GM21367 (cell line): ENCODE measurements around the gene LACTB.
A peak's percentile ranks its signal among the peaks of the same experiment; 100 is the strongest.

Experiments
- ATAC-seq: cut with Tn5 transposase; IDR thresholded peaks from one replicate; pipeline ENCODE4 v1.9.1; 2021; ENCODE audit not compliant: unreplicated experiment

LACTB gene

DNA sequence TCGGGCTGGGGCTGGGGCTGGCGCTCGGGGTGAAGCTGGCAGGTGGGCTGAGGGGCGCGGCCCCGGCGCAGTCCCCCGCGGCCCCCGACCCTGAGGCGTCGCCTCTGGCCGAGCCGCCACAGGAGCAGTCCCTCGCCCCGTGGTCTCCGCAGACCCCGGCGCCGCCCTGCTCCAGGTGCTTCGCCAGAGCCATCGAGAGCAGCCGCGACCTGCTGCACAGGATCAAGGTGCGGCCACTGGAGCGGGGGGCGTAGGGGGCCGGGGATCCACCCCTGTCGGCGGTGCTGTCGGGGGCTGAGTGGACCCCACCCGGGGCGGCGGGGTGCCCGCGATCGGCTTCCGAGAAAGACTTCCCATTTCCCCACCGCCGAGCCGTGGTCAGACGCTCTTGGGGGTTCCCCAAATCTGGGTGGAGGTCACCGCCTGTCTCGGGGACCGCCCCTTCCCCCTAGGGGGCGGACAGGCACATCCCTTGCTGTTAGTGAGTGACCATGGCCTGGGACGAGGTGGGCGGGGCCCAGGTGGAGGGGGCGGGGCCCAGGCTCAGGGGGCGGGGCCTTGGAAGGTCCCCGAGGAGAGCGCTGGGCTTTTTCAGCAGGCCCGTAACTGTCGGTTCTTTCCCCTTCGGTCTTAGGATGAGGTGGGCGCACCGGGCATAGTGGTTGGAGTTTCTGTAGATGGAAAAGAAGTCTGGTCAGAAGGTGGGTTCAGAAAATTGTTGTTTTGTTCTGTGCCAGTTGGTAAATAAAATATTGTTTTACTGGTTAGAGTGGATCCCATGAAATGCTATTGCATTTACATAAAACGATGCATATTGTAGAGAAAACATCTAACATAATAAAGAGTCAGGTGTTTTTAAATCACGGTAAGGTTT is 578 bp downstream of the LACTB start:
- ATAC-seq: peak; percentile 70

DNA sequence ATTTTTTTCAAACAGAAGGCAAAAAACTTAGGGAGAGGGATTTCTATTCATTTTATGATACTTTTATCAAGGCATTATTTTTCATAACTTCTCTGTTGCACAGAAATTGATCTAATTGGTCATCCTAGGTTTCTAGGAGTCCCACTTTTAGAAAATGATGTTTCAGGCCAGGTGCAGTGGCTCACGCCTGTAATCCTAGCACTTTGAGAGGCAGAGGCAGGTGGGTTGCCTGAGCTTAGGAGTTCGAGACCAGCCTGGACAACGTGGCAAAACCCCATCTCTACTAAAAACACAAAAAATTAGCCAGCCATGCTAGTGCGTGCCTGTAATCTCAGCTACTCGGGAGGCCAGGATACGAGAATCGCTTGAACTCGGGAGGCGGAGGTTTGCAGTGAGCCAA is 2.8 kb downstream of the LACTB start:
- ATAC-seq: no peak

DNA sequence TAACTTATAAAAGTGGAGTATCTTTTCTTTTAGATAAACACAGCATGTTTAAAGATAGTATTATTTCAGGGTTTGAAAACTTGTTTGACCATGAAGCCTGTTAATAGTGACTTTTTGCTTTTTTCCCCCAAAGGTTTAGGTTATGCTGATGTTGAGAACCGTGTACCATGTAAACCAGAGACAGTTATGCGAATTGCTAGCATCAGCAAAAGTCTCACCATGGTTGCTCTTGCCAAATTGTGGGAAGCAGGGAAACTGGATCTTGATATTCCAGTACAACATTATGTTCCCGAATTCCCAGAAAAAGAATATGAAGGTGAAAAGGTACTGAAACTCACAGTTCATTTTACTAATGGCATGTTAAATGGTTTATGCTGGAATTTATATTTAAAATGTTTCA is 5.1 kb downstream of the LACTB start:
- ATAC-seq: no peak

DNA sequence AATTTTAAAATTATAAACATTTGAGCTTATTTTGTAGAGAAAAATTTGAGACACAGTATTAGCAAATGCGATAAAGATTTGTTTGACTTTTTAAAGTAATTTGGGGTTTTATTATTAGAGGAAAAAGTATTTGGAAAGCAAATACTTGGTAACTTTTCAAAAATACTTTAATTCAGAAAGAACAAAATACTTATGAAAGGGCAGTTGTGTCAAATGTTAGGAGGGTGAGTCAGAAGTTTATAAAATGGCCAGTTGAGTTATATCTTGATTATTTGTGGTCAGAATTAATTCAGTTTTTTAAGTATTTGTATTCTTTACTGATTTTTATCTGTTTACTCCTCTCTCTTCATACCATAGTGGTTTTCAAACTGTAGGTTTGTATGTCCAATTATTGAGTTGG is 12.1 kb downstream of the LACTB start:
- ATAC-seq: no peak

DNA sequence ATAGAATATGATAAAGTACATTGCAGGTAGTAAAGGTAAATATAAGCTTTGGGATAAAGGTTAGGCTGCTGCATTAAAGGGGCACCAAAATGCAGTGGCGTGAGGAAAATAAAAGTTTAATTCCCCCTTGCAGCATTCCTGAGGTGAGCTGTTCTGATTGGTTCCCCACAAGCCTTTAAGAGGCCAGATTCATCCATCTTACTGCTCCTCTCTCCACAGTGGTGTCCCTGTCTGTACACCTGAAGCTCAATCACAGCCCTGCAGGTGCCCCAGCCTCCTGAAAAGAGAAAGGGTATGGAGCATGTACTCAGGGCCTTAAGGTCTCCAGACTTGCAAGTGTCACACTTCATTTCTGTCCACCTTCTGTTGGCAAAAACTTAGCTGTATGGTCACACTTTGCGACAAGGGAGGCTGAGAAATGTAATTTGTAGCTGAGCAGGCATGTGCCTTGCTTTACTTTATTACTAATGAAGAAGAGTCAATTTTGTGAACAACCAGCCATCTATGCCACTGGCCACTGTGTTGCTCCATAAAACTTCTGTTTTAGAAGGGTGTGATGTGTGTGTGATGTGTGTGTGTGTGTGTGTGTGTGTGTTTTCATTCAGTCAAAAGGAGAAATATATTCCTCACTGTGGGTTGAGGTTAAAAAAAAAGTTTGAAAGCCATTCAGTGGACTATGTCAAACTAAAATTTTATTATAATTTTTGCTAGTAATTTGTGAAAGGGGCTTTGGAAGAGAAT is 12.8 kb downstream of the LACTB start:
- ATAC-seq: no peak

DNA sequence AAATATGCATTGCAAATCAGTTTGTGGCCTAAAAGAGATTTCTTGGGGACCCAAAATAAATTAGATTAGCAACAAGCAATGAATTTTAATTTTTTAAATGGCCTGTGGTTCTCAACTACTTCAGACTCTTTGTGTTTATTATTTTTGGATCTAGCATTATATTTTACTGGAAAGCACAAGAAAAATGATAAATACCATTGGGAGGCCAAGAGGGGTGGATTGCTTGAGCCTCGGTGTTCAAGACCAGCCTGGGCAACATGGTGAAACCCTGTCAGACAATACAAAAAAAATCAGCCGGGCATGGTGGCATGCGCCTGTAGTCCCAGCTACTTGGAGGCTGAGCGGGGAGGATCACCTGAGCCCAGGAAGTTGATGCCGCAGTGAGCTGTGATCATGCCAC is 13.6 kb downstream of the LACTB start:
- no peak for ATAC-seq

DNA sequence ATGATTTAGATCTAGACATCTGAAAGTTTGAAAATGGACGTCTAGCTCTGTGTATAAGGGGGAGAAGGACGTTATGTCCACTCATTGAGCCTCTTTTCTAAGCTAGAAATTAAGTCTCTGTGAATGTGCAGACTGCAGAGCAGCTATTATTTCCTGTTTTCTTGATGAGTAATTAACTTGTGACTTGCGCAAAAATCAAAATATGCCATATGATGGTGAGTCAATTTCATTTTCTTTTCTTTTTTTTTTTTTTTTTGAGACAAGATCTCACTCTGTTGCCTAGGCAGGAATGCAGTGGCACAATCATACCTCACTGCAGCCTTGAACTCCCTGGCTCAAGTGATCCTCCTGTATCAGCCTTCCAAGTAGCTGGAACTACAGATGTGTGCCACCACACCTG is 14.1 kb downstream of the LACTB start:
- no peak for ATAC-seq

DNA sequence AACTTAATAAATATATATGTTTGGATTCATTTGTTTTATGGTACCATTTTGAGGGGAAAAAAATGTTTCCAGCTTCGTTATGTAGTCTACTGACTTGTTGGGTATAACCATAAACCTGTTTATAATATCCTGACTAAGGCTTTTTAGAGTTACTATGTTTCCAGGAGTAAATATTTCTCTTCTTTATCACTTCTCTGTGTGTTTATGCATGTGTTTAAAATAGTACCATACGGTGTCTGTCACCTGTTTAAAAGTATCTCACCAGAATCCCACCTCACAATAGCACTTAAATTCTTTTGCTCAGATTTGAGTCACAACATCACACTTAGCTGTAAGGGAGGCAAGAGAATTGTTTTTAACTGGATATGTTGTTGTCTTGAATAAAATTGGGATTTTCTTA is 15.1 kb downstream of the LACTB start:
- no peak for ATAC-seq

DNA sequence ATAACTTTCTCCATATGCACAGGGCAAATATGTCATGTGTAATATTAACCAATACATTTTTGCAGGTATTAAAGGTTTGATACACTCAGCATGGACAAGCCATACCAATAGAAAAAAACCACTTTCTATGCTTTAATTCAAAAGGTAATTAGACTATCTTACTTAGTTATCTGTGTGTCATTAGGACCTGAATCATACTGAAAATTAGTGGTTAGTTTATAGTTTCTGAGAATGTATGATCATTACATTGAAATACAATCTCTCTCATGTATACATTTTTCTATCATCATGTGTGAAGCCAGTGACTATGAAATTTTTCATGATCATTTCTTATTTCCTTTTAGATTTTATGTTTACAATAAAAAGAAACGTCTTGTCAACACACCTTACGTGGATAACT is 19.3 kb downstream of the LACTB start:
- no peak for ATAC-seq

DNA sequence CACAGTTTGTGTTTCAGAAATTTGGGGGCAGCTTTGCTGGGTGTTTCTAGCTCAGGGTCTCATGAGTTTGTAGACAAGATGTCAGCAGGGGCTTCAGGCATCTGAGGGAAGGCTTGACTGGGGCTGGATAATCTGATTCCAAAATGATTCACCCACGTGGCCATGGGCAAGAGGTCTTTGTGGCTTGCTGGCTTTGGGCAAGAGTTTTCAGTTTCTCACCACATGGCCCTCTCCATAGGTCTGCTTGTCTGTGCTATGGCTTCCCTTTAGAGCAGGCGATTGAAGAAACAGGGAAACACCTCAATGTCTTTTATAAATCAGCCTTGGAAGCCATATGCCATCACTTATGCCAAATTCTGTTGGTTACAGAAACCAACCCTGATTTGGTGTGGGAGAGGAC is 23.8 kb downstream of the LACTB start:
- no peak for ATAC-seq

DNA sequence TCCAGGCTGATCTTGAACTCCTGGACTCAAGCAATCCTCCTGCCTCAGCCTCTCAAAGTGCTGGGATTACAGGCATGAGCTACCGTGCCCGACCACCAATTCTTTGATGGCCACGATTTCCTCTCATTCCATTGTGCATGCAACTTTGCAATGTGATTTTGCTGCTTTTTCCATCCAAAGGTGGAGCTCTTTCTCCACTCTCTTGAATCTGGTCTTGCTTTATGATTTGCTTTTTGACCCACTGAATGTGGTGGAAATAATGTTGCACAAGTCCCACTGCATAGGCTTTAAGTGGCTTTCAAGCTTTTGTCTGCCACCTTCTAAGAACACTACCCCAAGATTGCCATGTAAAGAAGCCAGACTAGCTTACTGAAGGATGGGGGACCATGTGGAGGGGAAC is 25.0 kb downstream of the LACTB start:
- ATAC-seq: no peak

DNA sequence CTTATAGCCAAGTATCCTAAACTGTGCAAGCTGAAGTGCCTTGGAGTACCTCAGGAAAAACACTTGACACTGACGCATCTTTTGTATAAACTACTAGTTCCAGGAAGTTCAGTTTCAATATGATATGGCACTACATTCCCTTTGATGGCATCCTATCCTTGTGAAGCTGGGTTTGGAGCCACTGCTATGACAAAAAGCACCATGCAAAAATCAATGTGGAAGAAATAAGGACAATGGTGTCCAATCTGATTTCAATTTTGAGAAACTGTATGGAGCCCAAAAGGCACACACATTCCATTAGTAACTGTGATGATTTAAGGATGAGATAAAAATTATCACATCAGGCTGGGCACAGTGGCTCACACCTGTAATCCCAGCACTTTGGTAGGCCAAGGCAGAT is 30.0 kb downstream of the LACTB start:
- ATAC-seq: no peak

DNA sequence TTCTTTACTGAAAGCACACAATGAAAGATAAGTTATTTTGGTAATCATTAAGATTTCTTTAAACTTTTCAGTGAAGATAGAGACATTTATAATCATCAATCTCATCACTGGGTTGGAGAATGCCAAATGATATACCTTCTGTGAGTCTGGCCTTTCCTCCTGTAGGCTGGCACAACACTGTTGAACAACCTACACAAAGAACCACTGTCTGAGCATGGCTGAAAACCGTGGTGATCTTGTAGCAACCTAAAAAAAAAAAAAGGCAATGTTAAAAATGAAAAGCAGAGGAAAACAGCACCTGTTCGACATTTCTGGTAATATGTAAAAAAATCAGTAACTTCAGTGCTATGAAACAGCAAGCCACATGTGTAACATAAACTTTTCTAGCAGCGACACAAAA is 33.8 kb downstream of the LACTB start:
- ATAC-seq: no peak

DNA sequence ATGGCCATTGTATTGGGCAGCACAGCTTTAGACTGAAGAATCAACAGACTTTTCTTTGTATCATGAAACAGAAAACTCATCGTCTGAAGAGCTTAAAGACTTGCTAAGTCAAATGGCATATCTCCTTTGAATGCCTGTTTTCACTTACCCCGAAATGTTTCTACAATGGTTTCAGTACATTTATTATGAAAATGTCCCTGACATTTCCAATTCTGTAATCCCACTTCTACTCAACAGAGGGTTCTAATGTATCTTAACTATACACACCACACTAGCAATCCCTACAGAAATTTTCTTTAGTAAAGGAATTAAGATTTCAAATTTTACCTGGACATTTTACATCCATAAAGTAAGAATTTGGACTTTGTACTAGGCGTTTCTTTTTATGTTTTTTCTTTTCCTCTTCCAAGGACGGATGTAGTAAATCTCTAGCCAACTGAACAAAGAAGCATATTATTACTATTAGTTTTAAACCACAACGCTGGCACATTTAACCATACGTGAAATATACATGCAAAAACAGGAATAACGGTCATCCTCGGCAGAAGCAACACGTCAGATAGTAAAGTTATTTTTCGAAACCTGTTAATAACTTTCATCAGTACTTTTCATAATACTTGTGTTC is 34.5 kb downstream of the LACTB start:
- ATAC-seq: no peak

DNA sequence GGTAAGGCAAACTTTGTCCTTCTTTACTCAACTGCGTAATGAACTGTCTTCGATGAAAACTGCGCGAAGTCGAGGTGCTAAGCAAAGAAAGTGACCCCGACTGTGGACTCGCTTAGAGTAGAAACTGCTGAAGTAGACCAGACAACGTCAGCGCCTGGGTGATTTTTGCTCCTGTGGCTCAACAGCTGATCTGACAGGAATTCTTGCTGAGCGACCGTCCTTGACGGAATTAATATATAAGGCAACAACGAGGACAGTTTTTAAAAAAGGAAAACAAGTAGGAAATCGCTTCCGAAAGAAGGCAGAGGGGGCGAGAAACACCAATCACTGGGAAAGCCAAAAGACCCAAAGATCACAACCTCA is 35.1 kb downstream of the LACTB start:
- ATAC-seq: peak; percentile 3

DNA sequence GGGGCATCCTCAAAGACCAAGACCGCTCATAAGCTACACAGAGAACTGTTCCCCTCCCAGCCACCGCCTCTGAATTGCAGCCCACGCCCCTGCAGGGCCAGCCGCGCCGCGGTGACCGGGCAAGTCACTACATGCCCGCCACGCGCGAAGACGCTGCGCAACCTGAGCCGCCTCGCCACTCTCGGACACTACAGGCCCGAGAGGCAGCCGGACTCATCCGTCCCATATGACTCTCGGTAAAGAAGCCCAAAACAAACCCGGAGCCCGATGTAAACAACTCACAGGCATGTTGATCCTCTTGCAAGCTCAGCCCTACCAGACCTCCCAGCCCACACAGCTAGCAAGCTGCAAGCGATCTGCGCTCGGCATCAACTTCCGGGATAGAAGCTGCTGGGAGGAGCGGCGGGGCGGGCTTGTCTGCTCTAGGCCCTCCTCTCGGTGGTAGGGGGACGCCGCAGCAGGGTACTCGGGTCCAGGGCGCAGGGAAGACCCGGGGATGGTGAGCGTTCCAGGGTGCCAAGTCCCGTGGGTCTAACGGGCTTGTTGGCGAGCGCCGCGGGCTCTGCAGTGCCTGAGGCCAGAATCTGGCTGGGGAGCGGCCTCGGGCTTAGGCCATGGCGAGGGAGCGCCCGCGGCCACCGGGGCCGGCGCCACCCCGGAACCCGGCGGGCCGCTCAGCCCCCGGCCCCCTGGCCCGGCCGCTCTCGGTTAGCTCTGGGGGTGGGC is 35.6 kb downstream of the LACTB start, which contains the start of gene RPS27L:
RPS27L (minus strand) TSS at position 360 of the 726 bp plus-strand sequence; CDS start at position 288, 72 bp downstream.
- ATAC-seq: peak; percentile 80

DNA sequence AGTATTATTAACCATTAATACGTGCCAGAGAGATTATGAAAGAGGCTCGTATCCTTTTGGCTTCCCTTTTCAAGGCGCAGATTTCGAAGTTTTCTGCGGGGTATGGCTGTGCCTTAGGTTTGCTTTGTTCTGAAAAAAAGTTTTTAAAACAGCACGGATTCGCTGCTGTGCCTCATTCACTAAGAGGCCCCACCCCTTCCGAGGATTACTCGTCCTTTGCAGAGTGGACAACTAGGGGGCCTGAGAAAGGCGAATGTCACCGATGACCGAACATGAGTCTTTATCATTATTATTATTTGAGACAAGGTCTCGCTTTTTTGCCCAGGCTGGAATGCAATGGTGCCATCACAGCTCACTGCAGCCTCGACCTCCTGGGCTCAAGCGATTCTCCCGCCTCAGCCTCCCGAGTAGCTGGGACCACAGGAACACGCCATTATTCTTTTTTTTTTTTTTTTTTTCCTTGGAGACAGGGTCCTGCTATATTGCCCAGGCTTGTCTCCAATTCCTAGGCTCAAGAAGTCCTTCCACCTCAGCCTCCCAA is 36.3 kb downstream of the LACTB start:
- peak; percentile 11 for ATAC-seq

DNA sequence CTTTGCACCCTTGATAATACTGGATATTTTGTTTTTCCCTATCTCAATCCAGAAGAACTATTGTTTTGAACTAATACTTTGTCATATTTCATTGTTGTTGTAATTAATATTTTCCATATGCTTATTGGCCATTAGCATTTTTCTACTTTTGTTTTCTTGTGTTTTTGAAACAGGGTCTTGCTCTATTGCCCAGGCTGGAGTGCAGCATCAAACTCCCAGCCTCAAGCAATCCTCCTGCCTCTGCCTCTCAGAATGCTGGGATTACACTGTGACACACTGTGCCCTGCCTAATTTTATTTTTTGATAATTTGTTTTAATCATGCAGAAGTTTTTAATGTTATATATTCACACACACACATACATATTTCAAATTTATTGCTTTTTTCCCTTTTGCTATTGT is 39.0 kb downstream of the LACTB start:
- ATAC-seq: no peak

DNA sequence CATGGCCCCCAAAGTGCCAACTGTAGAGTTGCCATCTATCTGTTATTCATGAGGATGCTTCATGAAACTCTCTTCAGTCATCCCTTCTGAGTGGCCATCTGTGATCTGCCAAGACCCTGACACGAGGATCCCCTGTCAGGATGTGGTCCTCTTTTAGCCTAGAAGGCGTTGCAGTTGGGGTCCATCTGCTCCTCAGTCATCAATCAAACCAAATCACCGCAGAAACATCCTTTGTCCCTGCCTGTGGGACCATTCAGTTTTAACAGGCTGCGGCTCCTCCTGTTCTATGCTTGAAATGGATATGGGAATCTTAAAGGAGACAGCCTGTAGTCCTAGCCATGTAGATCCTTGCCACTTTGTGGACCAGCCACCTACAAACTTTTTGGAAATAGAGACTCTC is 41.6 kb downstream of the LACTB start:
- ATAC-seq: no peak

DNA sequence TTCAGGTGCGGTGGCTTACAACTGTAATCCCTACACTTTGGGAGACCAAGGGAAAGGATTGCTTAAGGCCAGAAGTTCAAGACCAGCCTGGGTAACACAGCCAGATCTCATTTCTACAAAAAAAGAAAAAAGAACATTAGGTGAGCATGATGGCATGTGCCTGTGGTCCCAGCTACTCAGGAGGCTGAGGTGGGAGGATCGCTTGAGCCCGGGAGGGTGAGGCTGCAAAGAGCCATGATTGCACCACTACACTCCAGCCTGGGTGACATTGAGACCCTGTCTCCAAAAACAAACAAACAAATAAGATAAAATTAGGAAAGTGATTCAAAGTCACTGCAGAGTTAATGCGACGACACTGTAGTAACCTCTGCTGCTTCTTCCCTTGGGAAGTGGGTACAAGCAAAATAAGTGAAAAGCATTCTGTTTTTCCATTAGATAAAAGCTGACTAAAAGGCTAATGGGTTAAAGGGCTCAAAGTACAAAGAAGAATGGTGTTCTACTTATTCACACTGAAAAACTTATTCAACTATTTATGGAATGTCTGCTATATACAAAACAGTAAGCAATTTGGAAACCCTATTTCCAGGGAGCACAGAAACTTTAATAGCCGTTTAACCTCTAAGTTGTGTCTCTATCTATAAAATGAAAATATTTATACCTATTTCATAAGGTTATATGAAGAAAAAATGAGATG is 43.7 kb downstream of the LACTB start:
- no peak for ATAC-seq
